Esophagus mucosa (tissue), 1 donor: ENCODE results near the gene SAT2. TPM values are rescaled to one million over a fixed set of nuclear protein-coding genes. Genes with fewer than 3 reads are reported as not detected.
"Not testable (repeated sequence)": the region's sequence is repeated elsewhere in the genome, so short reads cannot be mapped to it uniquely, and the experiment has no call there.

Experiments
- ATAC-seq: fragments of 200-7000 bp; cut with Tn5 transposase; one replicate; pipeline ENCODE4 v1.9.1; 2020
- total RNA-seq: library from RNA; stranded (reverse); gene quantifications from one replicate; pipeline ENCODE4 v1.2.4, GENCODE V29; 2023
- donor health status: DM: yes; HTN: yes; CAD: no.

Gene SAT2
- total RNA-seq: 35.7 TPM

- peak; percentile 94 for ATAC-seq
Measured at GRCh38 chr17:7627250-7628121, at the start of gene SAT2. Gene SAT2 (minus strand): TSS chr17:7627821. CDS start chr17:7627635, 186 bp downstream.

GRCh38 chr17:7676533-7676932 is 48.9 kb upstream of the SAT2 start:
- ATAC-seq: no peak

GRCh38 chr17:7674934-7675333 is 47.3 kb upstream of the SAT2 start:
- ATAC-seq: no peak

GRCh38 chr17:7673239-7673638 is 45.6 kb upstream of the SAT2 start:
- ATAC-seq: no peak

- no peak for ATAC-seq
Measured at GRCh38 chr17:7668482-7668881, 40.9 kb upstream of the SAT2 start.

GRCh38 chr17:7667656-7668406 is 40.2 kb upstream of the SAT2 start:
- peak; percentile 19 for ATAC-seq

GRCh38 chr17:7656958-7657609 is 29.5 kb upstream of the SAT2 start:
- ATAC-seq: no peak

- ATAC-seq: no peak
Measured at GRCh38 chr17:7655541-7655840, 27.9 kb upstream of the SAT2 start.

GRCh38 chr17:7654832-7655540 is 27.4 kb upstream of the SAT2 start:
- no peak for ATAC-seq

DNA sequence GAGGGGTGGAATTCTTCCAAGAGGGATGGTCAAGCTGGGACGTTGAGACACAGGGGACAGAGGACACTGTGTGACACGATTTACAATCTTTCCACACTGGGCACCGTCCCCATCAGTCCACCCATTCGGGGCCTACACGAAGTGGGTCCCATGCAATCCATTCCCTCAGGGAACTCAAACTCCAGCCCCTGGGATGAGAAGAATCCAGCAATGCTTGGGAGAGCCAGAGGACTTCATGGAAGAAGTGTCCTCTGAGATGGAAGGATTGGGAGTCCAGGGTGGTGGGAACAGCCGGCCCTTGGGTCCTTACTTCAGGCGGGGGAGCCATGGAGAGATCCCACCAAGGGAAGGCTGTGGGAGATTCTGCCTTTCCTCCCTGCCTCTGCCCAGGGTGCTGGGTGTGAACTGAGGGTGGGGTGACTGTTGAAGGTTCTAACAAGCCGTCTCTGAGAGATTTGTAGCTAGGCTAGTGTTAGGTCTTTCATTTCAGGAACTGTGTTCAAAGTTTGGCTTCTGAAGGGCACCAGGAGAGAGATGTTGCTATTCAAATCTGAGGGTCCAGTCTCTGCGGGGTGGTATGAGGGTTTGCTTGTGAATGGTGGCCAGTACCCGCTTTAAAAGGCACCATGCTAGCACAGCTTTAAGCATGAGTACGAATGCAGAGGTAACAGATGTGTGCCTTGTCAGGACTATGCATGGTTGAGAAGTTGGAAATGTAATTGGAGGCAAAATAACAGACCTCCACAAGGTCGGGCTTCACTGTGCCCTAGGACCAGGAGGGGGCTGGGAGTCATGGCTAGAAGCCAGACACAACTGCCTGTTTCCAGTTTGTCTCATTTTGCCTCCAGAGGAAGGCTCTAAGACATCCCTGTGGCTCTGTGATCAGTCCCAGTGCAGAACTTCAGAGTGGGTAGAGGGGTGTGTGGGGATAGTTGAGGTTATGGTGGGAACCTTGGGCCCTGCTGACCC is 25.1 kb upstream of the SAT2 start:
- no peak for ATAC-seq

- ATAC-seq: no peak
Measured at GRCh38 chr17:7651665-7652387, 24.2 kb upstream of the SAT2 start.

- no peak for ATAC-seq
Measured at GRCh38 chr17:7651097-7651664, 23.6 kb upstream of the SAT2 start.

DNA sequence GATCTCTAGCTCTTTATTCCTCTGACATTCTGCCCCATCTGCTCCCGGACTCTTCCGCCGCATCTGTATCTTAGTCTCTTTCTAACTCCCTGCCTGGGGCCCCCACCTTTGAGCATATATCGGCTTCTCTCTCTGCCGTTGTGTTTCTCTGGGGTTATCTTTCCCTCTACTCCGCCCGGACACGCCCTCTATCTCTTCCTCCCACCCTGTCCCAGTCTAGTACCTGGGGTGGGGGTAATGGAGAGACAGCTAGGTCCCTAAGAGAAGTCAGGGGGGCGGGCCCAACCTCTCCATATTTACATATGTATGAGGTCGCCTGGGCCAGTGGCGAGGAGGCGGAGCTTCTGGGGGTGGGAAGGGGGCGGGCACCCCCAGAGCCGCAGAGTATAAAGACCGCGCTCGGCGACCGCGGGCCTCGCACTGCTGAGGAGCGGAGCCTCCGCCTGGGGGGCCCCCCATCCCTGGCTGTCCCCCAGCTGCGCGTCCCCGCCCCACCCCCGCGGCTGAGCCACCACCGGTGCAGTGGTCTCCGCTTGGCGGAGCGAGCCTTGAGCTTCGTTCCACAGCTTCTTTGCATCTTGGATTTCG is 23.0 kb upstream of the SAT2 start, which contains the start of gene ATP1B2:
ATP1B2 (plus strand) TSS at position 418 of the 588 bp plus-strand sequence. CDS start 593 bp downstream, outside the sequence.
- ATAC-seq: peak; percentile 69

- ATAC-seq: no peak
Measured at GRCh38 chr17:7647018-7647417, 19.4 kb upstream of the SAT2 start.

- no peak for ATAC-seq
Measured at GRCh38 chr17:7646457-7646856, 18.8 kb upstream of the SAT2 start.

DNA sequence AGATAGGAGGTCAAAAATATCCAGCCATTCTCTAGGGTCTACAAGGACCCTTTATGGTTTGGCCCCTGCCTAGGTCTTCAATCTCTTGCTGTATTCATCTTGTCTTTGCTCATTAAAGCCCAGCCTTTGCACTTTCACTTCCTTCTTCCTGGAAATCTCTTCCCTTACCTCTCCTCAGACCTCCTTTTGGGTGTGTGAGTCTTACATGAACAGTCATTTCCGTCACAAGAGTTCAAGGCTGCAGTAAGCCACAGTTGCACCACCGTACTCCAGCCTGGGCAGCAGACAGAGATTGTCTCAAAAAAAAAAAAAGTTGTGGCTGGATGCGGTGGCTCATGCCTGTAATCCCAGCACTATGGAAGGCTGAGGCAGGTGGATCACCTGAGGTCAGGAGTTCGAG is 17.2 kb upstream of the SAT2 start:
- ATAC-seq: no peak

GRCh38 chr17:7641635-7642034 is 14.0 kb upstream of the SAT2 start:
- not testable (repeated sequence) for ATAC-seq

- no peak for ATAC-seq
Measured at GRCh38 chr17:7640783-7641182, 13.2 kb upstream of the SAT2 start.

GRCh38 chr17:7636163-7636562 is 8.5 kb upstream of the SAT2 start:
- no peak for ATAC-seq

GRCh38 chr17:7634384-7634783 is 6.8 kb upstream of the SAT2 start:
- no peak for ATAC-seq
